ENCODE results near the gene IPO9. TPM values are rescaled to one million over a fixed set of nuclear protein-coding genes. Genes with fewer than 3 reads are reported as not detected.

The IPO9 gene
- polyA plus RNA-seq, 1 donor (not counting 4 experiments of a cell fraction or from before 2014, with no cell fraction given) = 38.9 TPM

- DNase-seq (ENCODE audit: low read depth, low spot score) = no peak
- peaks cover 3% of the 10 kb centered on the region for H3K9me1 ChIP-seq (ENCODE audit: control insufficient read depth, extremely low read depth, insufficient read depth, low read length)
Observed at GRCh38 chr1:201809876-201810275, 19.1 kb upstream of the IPO9 start.

GRCh38 chr1:201810466-201811216 lies 18.3 kb upstream of the IPO9 start:
- no peak for TF ChIP-seq EZH2 (IDR thresholded peaks at IDR 0.05; ENCODE audit: low read length)
- TF ChIP-seq CTCF (optimal IDR thresholded peaks at IDR 0.05 in 1 of 3, IDR thresholded peaks at IDR 0.05 in 1 of 3, conservative IDR thresholded peaks at IDR 0.05 in 1 of 3; ENCODE audit: extremely low read depth in 1 of 3, insufficient read depth in 2 of 3, low read length in 3 of 3) = no peak
- no peaks in the 10 kb centered on the region for H3K79me2 ChIP-seq (ENCODE audit: control insufficient read depth, insufficient read depth, low read length)
- no peak for FAIRE-seq
- peaks cover 3% of the 10 kb centered on the region for H3K9me1 ChIP-seq (ENCODE audit: control insufficient read depth, extremely low read depth, insufficient read depth, low read length)
- no peak for DNase-seq (ENCODE audit: low read depth, low spot score)
- peaks cover 54 to 65% of the 10 kb centered on the region in 2 experiments for H3K36me3 ChIP-seq (ENCODE audit: control insufficient read depth in 2 of 2, extremely low read depth in 1 of 2, insufficient read depth in 2 of 2, low read length in 2 of 2)
- no peaks in the 10 kb centered on the region for H3K4me1 ChIP-seq (ENCODE audit: control insufficient read depth, extremely low read depth, insufficient read depth, low read length)
- H4K20me1 ChIP-seq (ENCODE audit: control insufficient read depth, extremely low read depth, insufficient read depth, low read length) = no peaks in the 10 kb centered on the region
- no peaks in the 10 kb centered on the region for H3K9me3 ChIP-seq (ENCODE audit: control insufficient read depth, low read depth, low read length)
- no peak overlapping the region for H3K4me2 ChIP-seq (ENCODE audit: control insufficient read depth, extremely low read depth, insufficient read depth, low read depth, low read length)
- no peak overlapping the region for H3K4me3 ChIP-seq (ENCODE audit: control insufficient read depth in 2 of 3, extremely low read depth in 1 of 3, insufficient read depth in 2 of 3, low read depth in 1 of 3, low read length in 3 of 3)
- H3K27me3 ChIP-seq (ENCODE audit: control insufficient read depth, extremely low read depth, insufficient read depth, low read length) = no peaks in the 10 kb centered on the region
- dilution Hi-C loops (cut with MboI; ENCODE audit: extremely low pct_ligation_motif_present, low sequenced_read_pairs) = no loop called here
- no peak overlapping the region for H3K9ac ChIP-seq (ENCODE audit: control insufficient read depth, extremely low read depth, insufficient read depth, low read length)
- H3K27ac ChIP-seq (ENCODE audit: control insufficient read depth, insufficient read depth, low read length) = no peak overlapping the region
- H2AFZ ChIP-seq (ENCODE audit: control insufficient read depth, low read length) = no peak overlapping the region

More at GRCh38 chr1:201809876-201810275, 19.1 kb upstream of the IPO9 start:
- Histone ChIP-seq H2AFZ (ENCODE audit: control insufficient read depth, low read length) (no peak overlapping the region), H3K9me3 (ENCODE audit: control insufficient read depth, low read depth, low read length) (no peaks in the 10 kb centered on the region), H3K79me2 (ENCODE audit: control insufficient read depth, insufficient read depth, low read length) (no peaks in the 10 kb centered on the region), H3K4me3 (ENCODE audit: control insufficient read depth in 2 of 3, extremely low read depth in 1 of 3, insufficient read depth in 2 of 3, low read depth in 1 of 3, low read length in 3 of 3) (no peak overlapping the region), H3K36me3 (ENCODE audit: control insufficient read depth in 2 of 2, extremely low read depth in 1 of 2, insufficient read depth in 2 of 2, low read length in 2 of 2) (peaks cover 54 to 66% of the 10 kb centered on the region in 2 experiments), H3K27ac (ENCODE audit: control insufficient read depth, insufficient read depth, low read length) (no peak overlapping the region), H3K4me1 (ENCODE audit: control insufficient read depth, extremely low read depth, insufficient read depth, low read length) (no peaks in the 10 kb centered on the region), H4K20me1 (ENCODE audit: control insufficient read depth, extremely low read depth, insufficient read depth, low read length) (no peaks in the 10 kb centered on the region), H3K9ac (ENCODE audit: control insufficient read depth, extremely low read depth, insufficient read depth, low read length) (no peak overlapping the region), H3K27me3 (ENCODE audit: control insufficient read depth, extremely low read depth, insufficient read depth, low read length) (no peaks in the 10 kb centered on the region), H3K4me2 (ENCODE audit: control insufficient read depth, extremely low read depth, insufficient read depth, low read depth, low read length) (no peak overlapping the region)
- dilution Hi-C loops (cut with MboI; ENCODE audit: extremely low pct_ligation_motif_present, low sequenced_read_pairs) = no loop called here
- no peak for FAIRE-seq
- no peak for TF ChIP-seq EZH2 (IDR thresholded peaks at IDR 0.05; ENCODE audit: low read length)
- TF ChIP-seq CTCF (optimal IDR thresholded peaks at IDR 0.05 in 1 of 3, IDR thresholded peaks at IDR 0.05 in 1 of 3, conservative IDR thresholded peaks at IDR 0.05 in 1 of 3; ENCODE audit: extremely low read depth in 1 of 3, insufficient read depth in 2 of 3, low read length in 3 of 3) = no peak
